Endodermal cell (in vitro differentiated cells): ENCODE data around the gene GABRR2. TPM values are rescaled to one million over a fixed set of nuclear protein-coding genes. Genes with fewer than 3 reads are reported as not detected.
"Not testable (repeated sequence)": the region's sequence is repeated elsewhere in the genome, so short reads cannot be mapped to it uniquely, and the experiment has no call there.

Experiments
- DNase-seq: peaks from one replicate; pipeline ENCODE4 v3.0.0-alpha.2; 2017
- H3K27ac ChIP-seq: 2 replicates; pipeline ENCODE4 v1.5.1; 2013; ENCODE audit warnings: mild to moderate bottlenecking, low read depth, low read length, moderate library complexity
- H3K27me3 ChIP-seq: 2 replicates; pipeline ENCODE4 v1.6.1; 2013; ENCODE audit warnings: mild to moderate bottlenecking, low read length, moderate library complexity; ENCODE audit not compliant: insufficient read depth, control insufficient read depth, poor library complexity, severe bottlenecking
- H3K36me3 ChIP-seq: 2 replicates; pipeline ENCODE4 v1.7.0; 2013; ENCODE audit warnings: mild to moderate bottlenecking, low read length, moderate library complexity; ENCODE audit not compliant: control insufficient read depth, insufficient read depth
- H3K4me1 ChIP-seq: one replicate; pipeline ENCODE4 v1.7.0; 2013; ENCODE audit warnings: low read length; ENCODE audit not compliant: control insufficient read depth, insufficient read depth
- H3K4me3 ChIP-seq: 2 replicates; pipeline ENCODE4 v1.5.1; 2013; ENCODE audit warnings: mild to moderate bottlenecking, low read length, moderate library complexity
- H3K9ac ChIP-seq: 2 replicates; pipeline ENCODE4 v1.6.1; 2013; ENCODE audit warnings: mild to moderate bottlenecking, low read length, moderate library complexity; ENCODE audit not compliant: poor library complexity, severe bottlenecking; ENCODE audit errors: extremely low read depth
- H3K9me3 ChIP-seq: 2 replicates; pipeline ENCODE4 v1.6.1; 2013; ENCODE audit warnings: mild to moderate bottlenecking, low read length, moderate library complexity; ENCODE audit not compliant: control insufficient read depth
- H3K27ac Mint-ChIP-seq: 2 replicates; pipeline ENCODE4 v1.8.0; 2020; ENCODE audit warnings: mixed read lengths
- H3K27me3 Mint-ChIP-seq: 2 replicates; pipeline ENCODE4 v1.8.0; 2021; ENCODE audit warnings: mild to moderate bottlenecking, mixed read lengths; ENCODE audit not compliant: insufficient read depth
- H3K36me3 Mint-ChIP-seq: 2 replicates; pipeline ENCODE4 v1.8.0; 2020; ENCODE audit warnings: low read depth, mixed read lengths
- H3K4me1 Mint-ChIP-seq: 2 replicates; pipeline ENCODE4 v1.8.0; 2020; ENCODE audit warnings: mixed read lengths
- H3K4me3 Mint-ChIP-seq: 2 replicates; pipeline ENCODE4 v1.8.0; 2020; ENCODE audit warnings: mild to moderate bottlenecking, moderate library complexity, mixed read lengths
- H3K9me3 Mint-ChIP-seq: 2 replicates; pipeline ENCODE4 v1.8.0; 2020; ENCODE audit warnings: mild to moderate bottlenecking, mixed read lengths
- CTCF ChIP-seq: fragments of 200-600 bp; sonication (generic); conservative IDR thresholded peaks from 2 replicates; pipeline ENCODE4 v1.5.0; 2021; ENCODE audit warnings: antibody characterized with exemption, mild to moderate bottlenecking
- whole genome bisulfite sequencing, 2 experiments: methylation state at CpG; one replicate each; pipeline versions ENCODE4 v1.1.5 to v1.1.7; 2013; ENCODE audit warnings: missing lambda C conversion rate in 2 of 2, mixed read lengths in 1 of 2; ENCODE audit not compliant: insufficient coverage in 1 of 2, insufficient read length in 1 of 2; 5-methylcytosine and 5-hydroxymethylcytosine counted together
- total RNA-seq, 2 donors: library from RNA; stranded (reverse); fragmentation: NEBNext Ultra II Directional in 1 of 2; extraction: Animal tissue kit (Norgen Biotek cat#: 25700) in 1 of 2; gene quantifications; 2 replicates in 1 of 2; 3 replicates in 1 of 2; pipeline ENCODE4 v1.2.1, GENCODE V29; 2021

GABRR2 gene
- total RNA-seq, 2 donors from 2014 or later, result 0.15 to 0.27 TPM

DNA sequence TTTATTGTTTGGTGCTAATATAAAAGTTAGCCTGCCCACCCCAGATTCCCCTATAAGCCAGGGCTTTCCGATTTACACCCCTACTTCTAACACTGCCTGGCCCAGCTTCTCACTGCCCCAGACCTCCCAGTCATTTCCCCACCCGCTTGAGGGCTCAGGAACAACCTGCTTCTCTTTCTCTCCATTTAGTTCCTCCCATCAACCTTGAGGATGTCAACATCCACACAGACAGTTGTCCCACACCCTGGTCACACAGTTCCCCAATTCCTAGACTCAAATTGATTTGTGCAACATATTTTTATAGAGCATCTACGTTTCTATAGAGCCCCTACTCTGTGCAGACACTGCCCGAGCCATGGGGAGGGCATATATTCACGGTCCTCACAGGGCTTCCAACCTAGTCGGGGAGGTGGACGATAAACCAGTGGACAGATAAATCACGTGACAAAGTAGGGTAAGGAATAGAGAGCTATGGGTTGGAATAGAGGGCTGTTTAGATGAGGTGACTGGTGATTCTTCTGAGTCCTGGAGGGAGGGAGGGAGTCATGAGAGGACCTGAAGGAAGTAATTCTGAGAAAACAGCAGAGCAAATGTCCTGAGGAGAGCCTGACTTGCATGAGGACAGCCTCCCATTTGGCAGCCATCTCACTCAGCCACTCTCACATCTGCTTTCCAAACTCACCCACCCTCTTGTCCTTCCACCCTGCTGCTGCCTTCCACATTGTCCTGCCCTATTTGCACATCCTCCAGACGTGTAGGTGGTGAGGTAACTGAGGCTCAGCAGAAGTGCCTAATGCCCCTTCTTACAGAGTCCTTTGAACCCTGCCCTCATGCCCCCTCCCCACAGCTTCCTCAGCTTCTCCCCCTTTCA, 6.3 kb downstream of the GABRR2 start:
- H3K27ac Mint-ChIP-seq, result no peak overlapping the region
- H3K9me3 Mint-ChIP-seq, result no peaks in the 10 kb centered on the region
- WGBS, 2 experiments, result 88 to 92% methylated on average over 7 to 9 of the region's 9 CpGs
- DNase-seq, result no peak
- no peak overlapping the region for H3K9ac ChIP-seq
- H3K9me3 ChIP-seq, result no peaks in the 10 kb centered on the region
- no peaks in the 10 kb centered on the region for H3K36me3 ChIP-seq
- no peak overlapping the region for H3K27ac ChIP-seq
- H3K36me3 Mint-ChIP-seq, result no peaks in the 10 kb centered on the region
- H3K27me3 Mint-ChIP-seq, result peaks cover 4% of the 10 kb centered on the region
- no peaks in the 10 kb centered on the region for H3K27me3 ChIP-seq
- H3K4me1 Mint-ChIP-seq, result peaks cover 1% of the 10 kb centered on the region
- no peak overlapping the region for H3K4me3 ChIP-seq
- no peaks in the 10 kb centered on the region for H3K4me1 ChIP-seq
- no peak overlapping the region for H3K4me3 Mint-ChIP-seq
- no peak for TF ChIP-seq CTCF

- H3K4me3 Mint-ChIP-seq, H3K9ac ChIP-seq, H3K4me1 ChIP-seq, H3K27me3 ChIP-seq, H3K9me3 Mint-ChIP-seq, H3K4me1 Mint-ChIP-seq, H3K27ac ChIP-seq, H3K36me3 ChIP-seq, H3K27me3 Mint-ChIP-seq, H3K9me3 ChIP-seq, H3K4me3 ChIP-seq, H3K36me3 Mint-ChIP-seq, DNase-seq, H3K27ac Mint-ChIP-seq: not testable (repeated sequence)
- WGBS, 2 experiments, result 73 to 89% methylated on average over 1 to 3 of the region's 3 CpGs
Observed at GRCh38 chr6:89304517-89304916, 10.6 kb downstream of the GABRR2 start.

DNA sequence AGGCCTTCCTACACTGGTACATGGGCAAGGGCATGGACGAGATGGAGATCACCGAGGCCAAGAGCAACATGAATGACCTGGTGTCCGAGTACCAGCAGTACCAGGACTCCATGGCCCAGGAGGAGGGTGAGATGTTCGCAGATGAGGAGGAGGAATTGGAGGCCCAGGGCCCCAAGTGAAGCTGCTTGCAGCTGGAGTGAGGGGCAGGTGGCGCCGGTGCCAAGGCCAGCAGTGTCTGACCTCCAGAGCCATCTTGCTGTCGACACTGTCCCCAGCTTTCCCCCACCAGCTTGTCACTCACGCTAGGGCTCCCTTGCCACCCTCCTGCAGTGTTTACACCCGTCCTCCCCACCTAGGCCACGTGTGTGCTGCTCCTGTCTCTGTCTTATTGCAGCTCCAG, 12.2 kb downstream of the GABRR2 start:
- 83 to 84% methylated on average over 5 to 10 of the region's 10 CpGs for WGBS, 2 experiments
- Mint-ChIP-seq H3K4me3 (no peak overlapping the region), H3K36me3 (no peaks in the 10 kb centered on the region), H3K4me1 (no peaks in the 10 kb centered on the region), H3K27me3 (no peaks in the 10 kb centered on the region), H3K27ac (no peak overlapping the region), H3K9me3 (no peaks in the 10 kb centered on the region)
- Histone ChIP-seq H3K36me3 (no peaks in the 10 kb centered on the region), H3K4me3 (no peak overlapping the region), H3K27me3 (no peaks in the 10 kb centered on the region), H3K9ac (no peak overlapping the region), H3K27ac (no peak overlapping the region), H3K9me3 (no peaks in the 10 kb centered on the region), H3K4me1 (no peaks in the 10 kb centered on the region)
- no peak for DNase-seq
- no peak for TF ChIP-seq CTCF
